RPMI7951 (cell line): Measurements from ENCODE around the gene CNPY3. TPM values are rescaled to one million over a fixed set of nuclear protein-coding genes. Genes with fewer than 3 reads are reported as not detected.

Source experiments
- DNase-seq: peaks from one replicate; pipeline ENCODE4 v3.0.0-alpha.2; 2012; ENCODE audit warnings: low read depth
- total RNA-seq: library from RNA; depleted of rRNA; stranded (reverse); fragments of >200 nt; shearing (Covaris generic); gene quantifications from 2 replicates; pipeline ENCODE4 v1.2.3, GENCODE V29; 2014

Gene CNPY3
- total RNA-seq, 1 experiment from 2014 or later: 70.0 TPM

GRCh38 chr6:42960243-42961019, 31.2 kb downstream of the CNPY3 start, which contains the start of gene GNMT:
GNMT (plus strand) TSS chr6:42960754; CDS start chr6:42960768, 14 bp downstream.
- DNase-seq: no peak

- no peak for DNase-seq
These were observed 31.8 kb downstream of the CNPY3 start for GRCh38 chr6:42961020-42961470.

- no peak for DNase-seq
These were observed 32.8 kb downstream of the CNPY3 start for GRCh38 chr6:42962096-42962495.

- DNase-seq: no peak
These were observed 33.4 kb downstream of the CNPY3 start for GRCh38 chr6:42962502-42963178.

- no peak for DNase-seq
These were observed 34.0 kb downstream of the CNPY3 start for GRCh38 chr6:42963179-42963854.

- peak; percentile 36 for DNase-seq
These were observed 34.8 kb downstream of the CNPY3 start for GRCh38 chr6:42963855-42964605.

GRCh38 chr6:42966571-42966970, 37.3 kb downstream of the CNPY3 start:
- no peak for DNase-seq

GRCh38 chr6:42967228-42967627, 37.9 kb downstream of the CNPY3 start:
- DNase-seq: no peak

- no peak for DNase-seq
These were observed 38.9 kb downstream of the CNPY3 start for GRCh38 chr6:42968126-42968701.

GRCh38 chr6:42968783-42969182, 39.5 kb downstream of the CNPY3 start:
- no peak for DNase-seq

GRCh38 chr6:42969431-42969830, 40.2 kb downstream of the CNPY3 start:
- no peak for DNase-seq

GRCh38 chr6:42969934-42970333, 40.7 kb downstream of the CNPY3 start:
- no peak for DNase-seq

GRCh38 chr6:42970871-42971612, 41.8 kb downstream of the CNPY3 start:
- DNase-seq: peak; percentile 47

GRCh38 chr6:42971746-42972327, 42.6 kb downstream of the CNPY3 start:
- no peak for DNase-seq

- DNase-seq: no peak
These were observed 44.6 kb downstream of the CNPY3 start for GRCh38 chr6:42973926-42974325.

GRCh38 chr6:42974919-42975505, 45.7 kb downstream of the CNPY3 start:
- no peak for DNase-seq

- peak; percentile 70 for DNase-seq
These were observed 49.2 kb downstream of the CNPY3 start for GRCh38 chr6:42978487-42978838.

- DNase-seq: peak; percentile 87
These were observed 49.7 kb downstream of the CNPY3 start, which contains the start of gene PEX6 for GRCh38 chr6:42978839-42979522. PEX6 (minus strand) TSS chr6:42979181; CDS start chr6:42979150, 31 bp downstream.

- peak; percentile 67 for DNase-seq
These were observed 50.4 kb downstream of the CNPY3 start for GRCh38 chr6:42979523-42980177.
